Loucy (cell line): ENCODE measurements around the gene OTOP1.
"Not testable (repeated sequence)": the region's sequence is repeated elsewhere in the genome, so short reads cannot be mapped to it uniquely, and the experiment has no call there.

Experiments
- H2AFZ ChIP-seq: fragments of 200-600 bp; sonication (generic); 2 replicates; pipeline ENCODE4 v1.6.0; 2016; ENCODE audit warnings: antibody characterized with exemption, mild to moderate bottlenecking, low read length, moderate library complexity
- H3F3A ChIP-seq: fragments of 200-600 bp; 2 replicates; pipeline ENCODE4 v1.6.0; 2016; ENCODE audit warnings: antibody characterized with exemption, low read depth, mild to moderate bottlenecking
- H3K27me3 ChIP-seq: fragments of 200-600 bp; sonication (generic); 2 replicates; pipeline ENCODE4 v1.6.1; 2014; ENCODE audit warnings: low read length, mild to moderate bottlenecking; ENCODE audit not compliant: insufficient read depth, poor library complexity, severe bottlenecking
- H3K36me3 ChIP-seq: fragments of 200-600 bp; sonication (generic); 2 replicates; pipeline ENCODE4 v1.6.1; 2016; ENCODE audit warnings: low read length; ENCODE audit not compliant: insufficient read depth
- H3K4me1 ChIP-seq: fragments of 200-600 bp; sonication (generic); 2 replicates; pipeline ENCODE4 v1.5.1; 2014; ENCODE audit warnings: low read length, mild to moderate bottlenecking; ENCODE audit not compliant: insufficient read depth, poor library complexity, severe bottlenecking
- H3K4me2 ChIP-seq: fragments of 200-600 bp; sonication (generic); 2 replicates; pipeline ENCODE4 v1.6.0; 2014; ENCODE audit warnings: antibody characterized with exemption, low read length, low read depth, mild to moderate bottlenecking; ENCODE audit not compliant: poor library complexity, severe bottlenecking
- H3K4me3 ChIP-seq: fragments of 200-600 bp; sonication (generic); 2 replicates; pipeline ENCODE4 v1.5.1; 2014; ENCODE audit warnings: low read length, mild to moderate bottlenecking, mixed read lengths; ENCODE audit not compliant: poor library complexity, severe bottlenecking
- H3K79me2 ChIP-seq: fragments of 200-600 bp; sonication (generic); 2 replicates; pipeline ENCODE4 v1.6.1; 2014; ENCODE audit warnings: low read length; ENCODE audit not compliant: insufficient read depth
- H3K9ac ChIP-seq: fragments of 200-600 bp; sonication (generic); 2 replicates; pipeline ENCODE4 v1.6.0; 2014; ENCODE audit warnings: mild to moderate bottlenecking, low read depth, low read length, moderate library complexity; ENCODE audit not compliant: poor library complexity, severe bottlenecking
- H3K9me2 ChIP-seq: fragments of 200-600 bp; sonication (generic); replicated peaks from 2 replicates; pipeline ENCODE4 v1.6.1; 2016; ENCODE audit warnings: low read depth, low read length, mixed read lengths
- H3K9me3 ChIP-seq: fragments of 200-600 bp; sonication (generic); 2 replicates; pipeline ENCODE4 v1.6.1; 2014; ENCODE audit warnings: mild to moderate bottlenecking, antibody characterized with exemption, low read length, low read depth; ENCODE audit not compliant: insufficient read depth
- H4K20me1 ChIP-seq: fragments of 200-600 bp; sonication (generic); 2 replicates; pipeline ENCODE4 v1.6.0; 2014; ENCODE audit warnings: antibody characterized with exemption, low read length, mild to moderate bottlenecking; ENCODE audit not compliant: insufficient read depth, poor library complexity, severe bottlenecking
- EZH2phosphoT487 ChIP-seq: fragments of 200-600 bp; IDR thresholded peaks from 2 replicates; pipeline ENCODE4 v1.6.1; 2018; ENCODE audit warnings: antibody characterized with exemption, mild to moderate bottlenecking, moderate library complexity, borderline replicate concordance
- TF ChIP-seq, protein P1 (sequence below): fragments of 200-600 bp; sonication (generic); conservative IDR thresholded peaks from 2 replicates; pipeline ENCODE4 v1.5.1; 2014; ENCODE audit warnings: mild to moderate bottlenecking, antibody characterized with exemption, low read length

Gene OTOP1

DNA sequence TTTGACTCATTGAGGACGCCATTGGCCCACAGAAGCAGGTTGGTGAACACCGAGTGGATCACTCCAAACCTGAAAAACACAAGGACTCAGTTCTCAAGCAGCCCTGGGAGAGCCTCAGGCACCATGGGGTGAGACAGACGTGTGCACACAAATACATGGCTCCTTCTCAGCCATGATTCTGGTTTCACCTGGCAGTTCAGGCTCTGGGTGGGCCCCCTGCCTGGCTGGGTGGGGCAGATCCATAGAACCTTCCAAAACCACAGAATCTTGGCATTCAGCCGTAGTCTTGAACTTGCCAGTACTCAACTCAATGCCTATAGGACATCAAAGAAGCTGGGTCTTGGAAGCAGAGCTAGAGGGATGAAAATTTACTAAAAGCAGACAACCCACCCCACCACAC, 24.2 kb downstream of the OTOP1 start:
- H3F3A ChIP-seq: no peaks in the 10 kb centered on the region
- H3K79me2 ChIP-seq: no peaks in the 10 kb centered on the region
- H3K4me2 ChIP-seq: no peak overlapping the region
- H2AFZ ChIP-seq: no peak overlapping the region
- H3K27me3 ChIP-seq: no peaks in the 10 kb centered on the region
- no peaks in the 10 kb centered on the region for H3K9me2 ChIP-seq
- H4K20me1 ChIP-seq: no peaks in the 10 kb centered on the region
- no peaks in the 10 kb centered on the region for H3K36me3 ChIP-seq
- no peaks in the 10 kb centered on the region for H3K4me1 ChIP-seq
- H3K9ac ChIP-seq: no peak overlapping the region
- H3K9me3 ChIP-seq: no peaks in the 10 kb centered on the region
- TF ChIP-seq, protein P1, sequence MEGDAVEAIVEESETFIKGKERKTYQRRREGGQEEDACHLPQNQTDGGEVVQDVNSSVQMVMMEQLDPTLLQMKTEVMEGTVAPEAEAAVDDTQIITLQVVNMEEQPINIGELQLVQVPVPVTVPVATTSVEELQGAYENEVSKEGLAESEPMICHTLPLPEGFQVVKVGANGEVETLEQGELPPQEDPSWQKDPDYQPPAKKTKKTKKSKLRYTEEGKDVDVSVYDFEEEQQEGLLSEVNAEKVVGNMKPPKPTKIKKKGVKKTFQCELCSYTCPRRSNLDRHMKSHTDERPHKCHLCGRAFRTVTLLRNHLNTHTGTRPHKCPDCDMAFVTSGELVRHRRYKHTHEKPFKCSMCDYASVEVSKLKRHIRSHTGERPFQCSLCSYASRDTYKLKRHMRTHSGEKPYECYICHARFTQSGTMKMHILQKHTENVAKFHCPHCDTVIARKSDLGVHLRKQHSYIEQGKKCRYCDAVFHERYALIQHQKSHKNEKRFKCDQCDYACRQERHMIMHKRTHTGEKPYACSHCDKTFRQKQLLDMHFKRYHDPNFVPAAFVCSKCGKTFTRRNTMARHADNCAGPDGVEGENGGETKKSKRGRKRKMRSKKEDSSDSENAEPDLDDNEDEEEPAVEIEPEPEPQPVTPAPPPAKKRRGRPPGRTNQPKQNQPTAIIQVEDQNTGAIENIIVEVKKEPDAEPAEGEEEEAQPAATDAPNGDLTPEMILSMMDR: no peak
- TF ChIP-seq EZH2phosphoT487: no peak
- no peak overlapping the region for H3K4me3 ChIP-seq

DNA sequence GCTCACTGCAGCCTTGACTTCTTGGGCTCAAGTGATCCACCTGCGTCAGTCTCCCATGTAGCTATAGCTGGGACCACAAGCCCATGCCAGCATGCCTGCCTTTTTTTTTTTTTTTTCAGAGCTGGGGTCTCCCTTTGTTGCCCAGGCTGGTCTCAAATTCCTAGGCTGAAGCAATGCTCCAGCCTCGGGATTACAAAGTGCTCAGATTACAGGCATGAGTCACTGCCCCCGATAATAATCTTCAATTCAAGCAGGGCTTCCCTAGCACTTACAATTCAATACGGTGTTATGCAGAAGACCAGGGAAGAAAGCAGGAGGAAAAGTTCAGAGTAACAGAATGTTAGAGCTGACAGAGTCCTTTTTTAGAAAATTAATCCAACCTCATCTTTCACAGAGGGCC, 26.1 kb downstream of the OTOP1 start:
- no peaks in the 10 kb centered on the region for H3K79me2 ChIP-seq
- H2AFZ ChIP-seq: no peak overlapping the region
- H3K27me3 ChIP-seq: no peaks in the 10 kb centered on the region
- no peak overlapping the region for H3K9ac ChIP-seq
- H3F3A ChIP-seq: no peaks in the 10 kb centered on the region
- no peaks in the 10 kb centered on the region for H3K9me3 ChIP-seq
- H3K4me3 ChIP-seq: no peak overlapping the region
- H3K9me2 ChIP-seq: no peaks in the 10 kb centered on the region
- no peaks in the 10 kb centered on the region for H3K4me1 ChIP-seq
- no peaks in the 10 kb centered on the region for H3K36me3 ChIP-seq
- no peak overlapping the region for H3K4me2 ChIP-seq
- no peak for TF ChIP-seq EZH2phosphoT487
- TF ChIP-seq, protein P1: no peak
- H4K20me1 ChIP-seq: no peaks in the 10 kb centered on the region

DNA sequence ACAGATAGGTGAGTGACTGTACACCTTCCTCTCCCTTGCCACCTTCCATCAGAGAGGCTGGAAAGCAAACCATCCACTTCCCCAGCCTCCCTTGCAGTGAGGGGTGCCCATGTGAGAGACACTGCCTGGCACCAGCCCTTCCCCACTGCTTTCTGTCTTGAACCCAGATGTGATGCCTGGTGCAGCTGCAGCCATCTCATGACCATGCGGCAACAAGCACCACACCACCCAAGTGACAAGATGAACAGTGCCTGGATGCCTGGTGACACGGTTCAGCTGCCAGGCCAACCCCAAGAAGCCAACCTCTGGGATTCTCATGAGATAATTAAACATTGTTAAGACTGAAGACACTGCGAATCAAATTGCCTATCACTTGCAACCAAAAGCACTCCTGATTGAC, 31.4 kb downstream of the OTOP1 start:
- H3K27me3 ChIP-seq: no peaks in the 10 kb centered on the region
- H3K9me3 ChIP-seq: no peaks in the 10 kb centered on the region
- no peak overlapping the region for H3K4me2 ChIP-seq
- no peak overlapping the region for H3K9ac ChIP-seq
- H4K20me1 ChIP-seq: no peaks in the 10 kb centered on the region
- no peaks in the 10 kb centered on the region for H3F3A ChIP-seq
- TF ChIP-seq, protein P1: no peak
- no peak for TF ChIP-seq EZH2phosphoT487
- H3K4me1 ChIP-seq: no peaks in the 10 kb centered on the region
- no peaks in the 10 kb centered on the region for H3K9me2 ChIP-seq
- H3K4me3 ChIP-seq: no peak overlapping the region
- H3K79me2 ChIP-seq: no peaks in the 10 kb centered on the region
- no peak overlapping the region for H2AFZ ChIP-seq
- H3K36me3 ChIP-seq: no peaks in the 10 kb centered on the region

DNA sequence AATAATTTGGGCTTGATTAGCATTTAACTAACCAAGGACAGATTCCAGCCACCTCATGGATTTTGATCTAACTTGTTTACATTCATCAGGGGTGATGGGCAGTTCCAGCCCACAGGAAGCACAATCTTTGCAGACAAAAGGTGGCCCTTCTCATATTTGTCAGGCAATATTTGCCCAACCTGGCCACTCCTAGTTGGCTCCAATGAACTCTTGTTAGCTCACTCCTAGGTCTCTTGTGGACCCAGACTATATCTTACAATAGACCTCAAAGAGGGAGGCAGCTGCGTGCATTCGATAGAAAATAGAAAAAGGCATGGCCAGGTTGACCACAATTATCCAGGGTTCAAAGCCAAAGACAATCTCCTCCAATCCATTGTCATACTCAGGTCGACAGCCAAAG, 38.2 kb downstream of the OTOP1 start:
- H3K4me2 ChIP-seq, H3K9ac ChIP-seq, H3K27me3 ChIP-seq, H3K4me3 ChIP-seq, H2AFZ ChIP-seq, H3K36me3 ChIP-seq, H4K20me1 ChIP-seq, H3F3A ChIP-seq, H3K4me1 ChIP-seq, H3K9me2 ChIP-seq, H3K9me3 ChIP-seq, H3K79me2 ChIP-seq: not testable (repeated sequence)
